Endothelial cell (in vitro differentiated cells): ENCODE measurements around the gene FNDC5. TPM values are rescaled to one million over a fixed set of nuclear protein-coding genes. Genes with fewer than 3 reads are reported as not detected.
A peak's percentile ranks its signal among the peaks of the same experiment; 100 is the strongest.

Experiments used
- DNase-seq: peaks from one replicate; pipeline ENCODE4 v3.0.0; 2021; ENCODE audit warnings: low spot score
- H3K27ac Mint-ChIP-seq: one replicate; pipeline ENCODE4 v1.8.0; 2021; ENCODE audit warnings: mixed read lengths, inconsistent platforms; ENCODE audit not compliant: unreplicated experiment
- H3K27me3 Mint-ChIP-seq: one replicate; pipeline ENCODE4 v1.8.0; 2021; ENCODE audit warnings: mild to moderate bottlenecking, moderate library complexity, mixed read lengths, inconsistent platforms; ENCODE audit not compliant: unreplicated experiment
- H3K36me3 Mint-ChIP-seq: one replicate; pipeline ENCODE4 v1.8.0; 2021; ENCODE audit warnings: mild to moderate bottlenecking, low read depth, mixed read lengths, inconsistent platforms; ENCODE audit not compliant: unreplicated experiment
- H3K4me1 Mint-ChIP-seq: one replicate; pipeline ENCODE4 v1.8.0; 2021; ENCODE audit warnings: mild to moderate bottlenecking, mixed read lengths, inconsistent platforms; ENCODE audit not compliant: unreplicated experiment
- H3K4me3 Mint-ChIP-seq: one replicate; pipeline ENCODE4 v1.8.0; 2021; ENCODE audit warnings: mild to moderate bottlenecking, mixed read lengths, inconsistent platforms; ENCODE audit not compliant: unreplicated experiment
- H3K9me3 Mint-ChIP-seq: one replicate; pipeline ENCODE4 v1.8.0; 2021; ENCODE audit warnings: mixed read lengths, inconsistent platforms; ENCODE audit not compliant: unreplicated experiment
- total RNA-seq: library from RNA; stranded (reverse); fragmentation: NEBNext Ultra II Directional; extraction: Animal tissue kit (Norgen Biotek cat#: 25700); gene quantifications from one replicate; pipeline ENCODE4 v1.2.1, GENCODE V29; 2021; ENCODE audit not compliant: unreplicated experiment
- TF ChIP-seq, protein P1 (sequence below): fragments of 200-600 bp; sonication (generic); IDR thresholded peaks from one replicate; pipeline ENCODE4 v1.5.0; 2021; ENCODE audit warnings: antibody characterized with exemption; ENCODE audit not compliant: unreplicated experiment

Gene FNDC5
- total RNA-seq, 1 donor from 2014 or later: 5.5 TPM

GRCh38 chr1:32900956-32901822 is 30.5 kb upstream of the FNDC5 start, which contains the start of gene TMEM54:
TMEM54 (minus strand) TSS chr1:32901389; CDS start chr1:32901238, 151 bp downstream.
- H3K4me3 Mint-ChIP-seq: peak within 1 kb of the TSS; percentile 86
- peaks cover 16% of the 10 kb centered on the region for H3K27me3 Mint-ChIP-seq
- H3K27ac Mint-ChIP-seq: no peak within 1 kb of the TSS
- no peak for DNase-seq
- peaks cover 2% of the 10 kb centered on the region for H3K4me1 Mint-ChIP-seq
- H3K9me3 Mint-ChIP-seq: no peaks in the 10 kb centered on the region
- TF ChIP-seq, protein P1, sequence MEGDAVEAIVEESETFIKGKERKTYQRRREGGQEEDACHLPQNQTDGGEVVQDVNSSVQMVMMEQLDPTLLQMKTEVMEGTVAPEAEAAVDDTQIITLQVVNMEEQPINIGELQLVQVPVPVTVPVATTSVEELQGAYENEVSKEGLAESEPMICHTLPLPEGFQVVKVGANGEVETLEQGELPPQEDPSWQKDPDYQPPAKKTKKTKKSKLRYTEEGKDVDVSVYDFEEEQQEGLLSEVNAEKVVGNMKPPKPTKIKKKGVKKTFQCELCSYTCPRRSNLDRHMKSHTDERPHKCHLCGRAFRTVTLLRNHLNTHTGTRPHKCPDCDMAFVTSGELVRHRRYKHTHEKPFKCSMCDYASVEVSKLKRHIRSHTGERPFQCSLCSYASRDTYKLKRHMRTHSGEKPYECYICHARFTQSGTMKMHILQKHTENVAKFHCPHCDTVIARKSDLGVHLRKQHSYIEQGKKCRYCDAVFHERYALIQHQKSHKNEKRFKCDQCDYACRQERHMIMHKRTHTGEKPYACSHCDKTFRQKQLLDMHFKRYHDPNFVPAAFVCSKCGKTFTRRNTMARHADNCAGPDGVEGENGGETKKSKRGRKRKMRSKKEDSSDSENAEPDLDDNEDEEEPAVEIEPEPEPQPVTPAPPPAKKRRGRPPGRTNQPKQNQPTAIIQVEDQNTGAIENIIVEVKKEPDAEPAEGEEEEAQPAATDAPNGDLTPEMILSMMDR: no peak
- H3K36me3 Mint-ChIP-seq: no peaks in the 10 kb centered on the region

- TF ChIP-seq, protein P1: no peak
- peak overlapping the region; percentile 47 for H3K4me3 Mint-ChIP-seq
- no peaks in the 10 kb centered on the region for H3K9me3 Mint-ChIP-seq
- H3K4me1 Mint-ChIP-seq: peaks cover 2% of the 10 kb centered on the region
- H3K27me3 Mint-ChIP-seq: peaks cover 15% of the 10 kb centered on the region
- no peak for DNase-seq
- H3K36me3 Mint-ChIP-seq: no peaks in the 10 kb centered on the region
- H3K27ac Mint-ChIP-seq: no peak overlapping the region
These were observed 29.8 kb upstream of the FNDC5 start for GRCh38 chr1:32900371-32900955.

DNA sequence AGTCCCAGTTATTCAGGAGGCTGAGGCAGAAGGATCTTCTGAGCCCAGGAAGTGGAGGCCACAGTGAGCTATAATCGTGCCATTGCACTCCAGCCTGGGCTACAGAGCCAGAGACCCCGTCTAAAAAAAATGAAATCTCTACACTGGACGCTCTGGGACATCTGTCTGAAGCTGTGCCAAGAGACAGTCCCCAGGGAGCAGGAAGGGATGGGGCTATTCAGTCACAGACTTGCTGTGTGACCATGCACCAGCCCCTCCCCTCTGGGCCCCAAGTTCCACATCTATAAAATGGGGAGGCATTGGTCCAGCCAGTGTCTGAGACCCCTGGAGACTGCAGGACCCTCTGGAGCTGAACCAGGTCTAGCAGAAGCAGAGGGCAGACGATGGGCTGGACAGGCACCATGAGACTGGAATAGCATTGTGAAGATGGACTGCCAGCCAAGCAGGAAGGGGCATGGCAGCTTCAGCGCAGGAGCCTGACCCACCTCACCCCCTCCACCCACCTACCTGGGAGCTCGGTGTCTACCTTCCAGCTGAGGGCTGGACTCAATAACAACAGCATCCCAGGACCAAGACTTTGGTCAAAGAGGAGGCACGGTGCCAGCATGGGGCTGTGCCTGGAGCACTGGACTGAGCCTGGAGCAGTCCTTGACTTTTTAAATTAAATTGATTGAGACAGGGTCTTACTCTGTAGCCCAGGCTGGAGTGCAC is 29.0 kb upstream of the FNDC5 start:
- DNase-seq: no peak
- Mint-ChIP-seq H3K36me3 (no peaks in the 10 kb centered on the region), H3K4me1 (peaks cover 2% of the 10 kb centered on the region), H3K27ac (no peak overlapping the region), H3K27me3 (peaks cover 15% of the 10 kb centered on the region), H3K4me3 (no peak overlapping the region), H3K9me3 (no peaks in the 10 kb centered on the region)
- TF ChIP-seq, protein P1: no peak

DNA sequence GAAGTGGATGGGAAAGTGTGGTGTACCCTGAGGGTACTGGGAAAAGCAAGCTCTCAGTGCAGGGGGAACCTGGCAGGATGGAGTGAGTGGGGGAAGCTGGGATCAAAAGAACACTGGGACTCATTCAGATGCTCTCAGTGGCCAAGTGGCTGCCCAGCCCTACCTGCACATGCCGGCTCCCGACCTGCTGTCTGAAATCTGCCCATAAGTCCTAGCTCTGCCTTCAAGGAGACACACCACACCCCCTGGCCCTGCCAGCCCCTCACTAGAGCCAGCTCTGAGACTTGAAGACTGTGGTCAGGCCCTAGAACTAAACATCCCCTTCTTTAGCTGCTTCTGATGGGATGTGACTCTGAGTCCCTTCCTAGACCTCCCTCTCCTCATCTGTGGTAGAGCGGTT is 28.2 kb upstream of the FNDC5 start:
- DNase-seq: no peak

More for the DNA sequence above, 28.2 kb upstream of the FNDC5 start:
- H3K4me1 Mint-ChIP-seq: peaks cover 2% of the 10 kb centered on the region
- H3K4me3 Mint-ChIP-seq: no peak overlapping the region
- no peaks in the 10 kb centered on the region for H3K36me3 Mint-ChIP-seq
- no peaks in the 10 kb centered on the region for H3K9me3 Mint-ChIP-seq
- no peak overlapping the region for H3K27ac Mint-ChIP-seq
- peaks cover 15% of the 10 kb centered on the region for H3K27me3 Mint-ChIP-seq
- TF ChIP-seq, protein P1: no peak
